Fibroblast of skin of back (primary cell): ENCODE results near the gene DLL3. TPM values are rescaled to one million over a fixed set of nuclear protein-coding genes. Genes with fewer than 3 reads are reported as not detected.
"Not testable (repeated sequence)": the region's sequence is repeated elsewhere in the genome, so short reads cannot be mapped to it uniquely, and the experiment has no call there.

Experiments
- DNase-seq: peaks from one replicate; pipeline ENCODE4 v3.0.0-alpha.2; 2013
- polyA plus RNA-seq, 2 experiments: library from polyadenylated mRNA; unstranded; fragments of 120-200 nt; gene quantifications; one replicate each; pipeline ENCODE4 v1.2.1, GENCODE V29; 2013; ENCODE audit not compliant: insufficient read length in 2 of 2

Gene DLL3
- 0.77 TPM for polyA plus RNA-seq (2013, experiment 1 of 2; ENCODE audit: insufficient read length)
- 0.53 TPM for polyA plus RNA-seq (2013, experiment 2 of 2; ENCODE audit: insufficient read length)

GRCh38 chr19:39498798-39499642 is at the start of gene DLL3:
Gene DLL3, plus strand, starts transcription at chr19:39498947. Its CDS starts 28 bp downstream, at chr19:39498975.
- DNase-seq = no peak

GRCh38 chr19:39449116-39449797 is 49.5 kb upstream of the DLL3 start:
- DNase-seq = no peak

- not testable (repeated sequence) for DNase-seq
Observed at GRCh38 chr19:39451257-39451656, 47.5 kb upstream of the DLL3 start.

GRCh38 chr19:39463403-39463802 is 35.3 kb upstream of the DLL3 start:
- DNase-seq = no peak

- no peak for DNase-seq
Observed at GRCh38 chr19:39465956-39466747, 32.6 kb upstream of the DLL3 start.

- DNase-seq = no peak
Observed at GRCh38 chr19:39467941-39468340, 30.8 kb upstream of the DLL3 start.

GRCh38 chr19:39469036-39469435 is 29.7 kb upstream of the DLL3 start:
- no peak for DNase-seq

GRCh38 chr19:39469567-39469966 is 29.2 kb upstream of the DLL3 start:
- no peak for DNase-seq

GRCh38 chr19:39470724-39471339 is 27.9 kb upstream of the DLL3 start:
- no peak for DNase-seq

GRCh38 chr19:39471756-39472536 is 26.8 kb upstream of the DLL3 start:
- DNase-seq = no peak

- no peak for DNase-seq
Observed at GRCh38 chr19:39472746-39473442, 25.9 kb upstream of the DLL3 start.

- DNase-seq = no peak
Observed at GRCh38 chr19:39473443-39473960, 25.2 kb upstream of the DLL3 start.

- peak; percentile 26 for DNase-seq
Observed at GRCh38 chr19:39474139-39474620, 24.6 kb upstream of the DLL3 start.

GRCh38 chr19:39475748-39476147 is 23.0 kb upstream of the DLL3 start:
- DNase-seq = no peak

GRCh38 chr19:39479319-39479801 is 19.4 kb upstream of the DLL3 start:
- DNase-seq = not testable (repeated sequence)

- DNase-seq = no peak
Observed at GRCh38 chr19:39479916-39480315, 18.8 kb upstream of the DLL3 start.

- DNase-seq = peak; percentile 95
Observed at GRCh38 chr19:39480337-39481228, 18.2 kb upstream of the DLL3 start, which contains the start of gene TIMM50. Gene TIMM50, plus strand, starts transcription at chr19:39480838. Its CDS starts 16 bp downstream, at chr19:39480854.

- DNase-seq = no peak
Observed at GRCh38 chr19:39481229-39481545, 17.6 kb upstream of the DLL3 start.

- no peak for DNase-seq
Observed at GRCh38 chr19:39481676-39482075, 17.1 kb upstream of the DLL3 start.
